Omental fat pad (tissue), 4 donors: Measurements from ENCODE around the gene ASPHD2. TPM values are rescaled to one million over a fixed set of nuclear protein-coding genes. Genes with fewer than 3 reads are reported as not detected.

Experiments used
- ATAC-seq: fragments of 150-250 bp; one replicate; pipeline ENCODE4 v1.9.1; 2016; ENCODE audit warnings: mild to moderate bottlenecking, moderate library complexity; ENCODE audit not compliant: low FRiP score
- DNase-seq: peaks from one replicate; pipeline ENCODE4 v3.0.0-alpha.2; 2019; ENCODE audit warnings: low spot score
- total RNA-seq, 4 donors: library from RNA; depleted of rRNA; stranded (reverse); fragments of >200 nt; gene quantifications; one replicate each; pipeline ENCODE4 v1.1.0, GENCODE V29; 2016
- TF ChIP-seq, protein P1 (sequence below), 3 donors: fragments of 450-650 bp; IDR thresholded peaks; one replicate each; pipeline ENCODE4 v1.5.1; 2016 to 2017; ENCODE audit warnings: antibody characterized with exemption in 3 of 3, mild to moderate bottlenecking in 3 of 3, moderate library complexity in 2 of 3

The ASPHD2 gene
- total RNA-seq, 4 donors from 2014 or later, result 0.32 to 2.0 (median 0.95) TPM

GRCh38 chr22:26391091-26391490 lies 38.0 kb upstream of the ASPHD2 start:
- no peak for DNase-seq
- ATAC-seq, result no peak
- TF ChIP-seq, protein P1, sequence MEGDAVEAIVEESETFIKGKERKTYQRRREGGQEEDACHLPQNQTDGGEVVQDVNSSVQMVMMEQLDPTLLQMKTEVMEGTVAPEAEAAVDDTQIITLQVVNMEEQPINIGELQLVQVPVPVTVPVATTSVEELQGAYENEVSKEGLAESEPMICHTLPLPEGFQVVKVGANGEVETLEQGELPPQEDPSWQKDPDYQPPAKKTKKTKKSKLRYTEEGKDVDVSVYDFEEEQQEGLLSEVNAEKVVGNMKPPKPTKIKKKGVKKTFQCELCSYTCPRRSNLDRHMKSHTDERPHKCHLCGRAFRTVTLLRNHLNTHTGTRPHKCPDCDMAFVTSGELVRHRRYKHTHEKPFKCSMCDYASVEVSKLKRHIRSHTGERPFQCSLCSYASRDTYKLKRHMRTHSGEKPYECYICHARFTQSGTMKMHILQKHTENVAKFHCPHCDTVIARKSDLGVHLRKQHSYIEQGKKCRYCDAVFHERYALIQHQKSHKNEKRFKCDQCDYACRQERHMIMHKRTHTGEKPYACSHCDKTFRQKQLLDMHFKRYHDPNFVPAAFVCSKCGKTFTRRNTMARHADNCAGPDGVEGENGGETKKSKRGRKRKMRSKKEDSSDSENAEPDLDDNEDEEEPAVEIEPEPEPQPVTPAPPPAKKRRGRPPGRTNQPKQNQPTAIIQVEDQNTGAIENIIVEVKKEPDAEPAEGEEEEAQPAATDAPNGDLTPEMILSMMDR (IDR thresholded peaks at IDR 0.05), result no peak

DNA sequence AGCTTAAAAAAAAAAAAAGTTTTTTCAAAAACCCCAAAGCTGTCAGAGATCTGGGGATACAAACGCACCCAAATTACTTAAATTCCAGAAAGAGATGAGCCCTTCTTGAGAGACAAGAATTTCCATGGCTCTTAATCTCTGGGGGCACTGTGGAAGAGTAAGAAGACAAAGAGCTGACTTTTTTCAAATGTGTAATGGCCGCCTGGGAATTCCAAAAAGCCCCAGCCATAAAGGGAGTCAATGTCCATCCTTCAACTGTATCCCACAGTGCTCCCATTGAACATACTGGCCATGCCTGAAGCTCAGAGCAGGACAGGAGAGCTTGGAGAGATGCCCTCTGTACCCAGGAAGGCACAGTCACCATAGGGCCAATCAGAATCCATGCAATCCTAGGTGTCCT lies 37.4 kb upstream of the ASPHD2 start:
- TF ChIP-seq, protein P1 (IDR thresholded peaks at IDR 0.05), result no peak
- ATAC-seq (no peak), DNase-seq (no peak)

DNA sequence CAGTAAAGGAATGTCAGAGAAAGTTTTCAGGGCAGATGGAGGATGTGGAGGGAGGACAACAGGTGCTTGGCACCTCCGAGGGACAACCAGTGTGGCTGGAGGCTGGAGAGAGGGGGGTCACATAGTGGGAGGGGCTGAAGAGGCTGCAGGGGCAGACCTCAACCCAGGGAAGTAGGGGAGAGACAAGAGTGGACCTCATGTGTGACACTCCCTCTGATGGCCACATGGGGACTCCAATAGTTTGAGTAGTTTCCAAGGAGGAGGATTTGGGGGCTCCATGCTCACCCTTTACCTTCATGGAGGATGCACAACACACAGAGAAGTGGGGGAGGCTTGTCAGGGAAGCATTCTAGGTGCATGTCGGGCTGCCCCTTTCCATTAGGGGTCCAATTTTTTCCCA lies 35.1 kb upstream of the ASPHD2 start:
- no peak for ATAC-seq
- no peak for DNase-seq
- TF ChIP-seq, protein P1 (IDR thresholded peaks at IDR 0.05), result no peak

DNA sequence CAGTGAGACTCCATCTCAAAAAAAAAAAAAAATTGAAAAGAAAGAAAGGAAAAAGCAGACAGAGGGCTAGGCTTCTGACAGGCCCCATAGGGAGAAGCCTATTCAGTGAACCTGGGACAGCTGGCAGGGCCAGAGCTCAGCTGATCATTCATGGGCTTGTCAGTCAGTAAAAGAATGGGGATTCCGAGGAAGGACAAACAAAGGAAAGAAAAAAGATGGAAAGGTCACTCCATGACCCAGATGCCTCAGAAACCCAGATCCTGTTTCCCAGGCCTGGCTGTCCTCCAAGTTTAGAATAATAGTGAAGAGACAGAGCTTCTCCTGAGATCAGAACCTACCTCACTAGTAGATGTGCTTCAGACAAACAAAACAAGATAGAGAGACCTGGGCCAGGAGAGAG lies 34.3 kb upstream of the ASPHD2 start:
- TF ChIP-seq, protein P1 (IDR thresholded peaks at IDR 0.05), result no peak
- ATAC-seq, result no peak
- no peak for DNase-seq

DNA sequence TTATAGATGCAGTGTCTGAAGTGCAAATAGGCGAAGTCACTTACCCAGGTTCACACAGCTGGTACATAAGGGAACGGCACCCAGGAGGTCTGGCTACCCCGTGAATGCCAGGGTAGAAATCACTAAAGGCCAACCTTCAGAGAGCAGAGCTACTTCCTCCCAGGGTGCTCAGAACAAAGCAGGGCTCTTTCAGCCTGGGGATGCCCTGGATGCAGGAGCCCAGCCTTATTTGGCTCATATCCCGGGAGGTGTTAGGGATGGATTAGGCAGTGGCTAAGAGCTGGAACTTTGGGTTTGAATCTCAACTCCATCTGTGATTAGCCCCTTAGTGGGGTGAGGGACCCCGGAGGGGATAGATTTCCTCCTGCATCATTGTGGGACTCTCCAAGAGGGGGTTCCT lies 33.1 kb upstream of the ASPHD2 start:
- DNase-seq (no peak), ATAC-seq (no peak)
- TF ChIP-seq, protein P1 (IDR thresholded peaks at IDR 0.05), result no peak

- no peak for DNase-seq
These were observed 30.3 kb upstream of the ASPHD2 start for GRCh38 chr22:26398741-26399153.

GRCh38 chr22:26399289-26399688 lies 29.8 kb upstream of the ASPHD2 start:
- ATAC-seq, result no peak
- TF ChIP-seq, protein P1 (IDR thresholded peaks at IDR 0.05), result no peak
- DNase-seq, result no peak

More at GRCh38 chr22:26398741-26399153, 30.3 kb upstream of the ASPHD2 start:
- TF ChIP-seq, protein P1 (IDR thresholded peaks at IDR 0.05), result no peak
- peak; percentile 44 for ATAC-seq
